T-helper 2 cell treated with Interferon-gamma antibody and Interleukin-4, amounts not matched to agents 5 μg/mL and 100 μg/mL, for 36 hours (primary cell): Measurements from ENCODE around the gene CRIP2.

Source experiments
- DNase-seq: peaks from one replicate; pipeline ENCODE4 v3.0.0; 2021; ENCODE audit warnings: low spot score
- H3K27ac Mint-ChIP-seq: one replicate; pipeline ENCODE4 v1.8.0; 2021; ENCODE audit warnings: mild to moderate bottlenecking, mixed read lengths
- H3K27me3 Mint-ChIP-seq: one replicate; pipeline ENCODE4 v1.8.0; 2021; ENCODE audit warnings: low read depth, mixed read lengths
- H3K36me3 Mint-ChIP-seq: one replicate; pipeline ENCODE4 v1.8.0; 2021; ENCODE audit warnings: low read depth, mixed read lengths
- H3K4me1 Mint-ChIP-seq: one replicate; pipeline ENCODE4 v1.8.0; 2021; ENCODE audit warnings: low read depth, mixed read lengths
- H3K4me3 Mint-ChIP-seq: one replicate; pipeline ENCODE4 v1.8.0; 2022; ENCODE audit warnings: mild to moderate bottlenecking, moderate library complexity, mixed read lengths
- H3K9me3 Mint-ChIP-seq: one replicate; pipeline ENCODE4 v1.8.0; 2021; ENCODE audit warnings: mixed read lengths

The CRIP2 gene

GRCh38 chr14:105496831-105497591, 22.4 kb downstream of the CRIP2 start:
- Mint-ChIP-seq H3K36me3 (peaks cover under 1% of the 10 kb centered on the region), H3K9me3 (no peaks in the 10 kb centered on the region), H3K27me3 (no peaks in the 10 kb centered on the region), H3K4me1 (peaks cover under 1% of the 10 kb centered on the region), H3K27ac (no peak overlapping the region), H3K4me3 (no peak overlapping the region)
- no peak for DNase-seq

GRCh38 chr14:105497671-105498429, 23.2 kb downstream of the CRIP2 start:
- H3K27ac Mint-ChIP-seq: no peak overlapping the region
- no peak for DNase-seq

GRCh38 chr14:105498430-105499255, 24.0 kb downstream of the CRIP2 start:
- DNase-seq: no peak
- Mint-ChIP-seq H3K27ac (no peak overlapping the region), H3K4me3 (no peak overlapping the region), H3K27me3 (no peaks in the 10 kb centered on the region), H3K36me3 (no peaks in the 10 kb centered on the region), H3K9me3 (no peaks in the 10 kb centered on the region), H3K4me1 (no peaks in the 10 kb centered on the region)

More at GRCh38 chr14:105497671-105498429, 23.2 kb downstream of the CRIP2 start:
- Mint-ChIP-seq H3K27me3 (no peaks in the 10 kb centered on the region), H3K4me1 (no peaks in the 10 kb centered on the region), H3K4me3 (no peak overlapping the region), H3K36me3 (no peaks in the 10 kb centered on the region), H3K9me3 (no peaks in the 10 kb centered on the region)

- H3K9me3 Mint-ChIP-seq: no peaks in the 10 kb centered on the region
These were observed 24.8 kb downstream of the CRIP2 start for GRCh38 chr14:105499256-105500035.

GRCh38 chr14:105500036-105500725, 25.6 kb downstream of the CRIP2 start:
- H3K4me1 Mint-ChIP-seq: no peaks in the 10 kb centered on the region
- DNase-seq: no peak
- H3K9me3 Mint-ChIP-seq: no peaks in the 10 kb centered on the region
- no peaks in the 10 kb centered on the region for H3K27me3 Mint-ChIP-seq
- no peaks in the 10 kb centered on the region for H3K36me3 Mint-ChIP-seq
- H3K4me3 Mint-ChIP-seq: no peak overlapping the region
- peak overlapping the region; percentile 10 for H3K27ac Mint-ChIP-seq

More at GRCh38 chr14:105499256-105500035, 24.8 kb downstream of the CRIP2 start:
- H3K27ac Mint-ChIP-seq: no peak overlapping the region
- no peaks in the 10 kb centered on the region for H3K36me3 Mint-ChIP-seq
- H3K27me3 Mint-ChIP-seq: no peaks in the 10 kb centered on the region
- no peak for DNase-seq
- no peaks in the 10 kb centered on the region for H3K4me1 Mint-ChIP-seq
- no peak overlapping the region for H3K4me3 Mint-ChIP-seq

GRCh38 chr14:105500726-105501101, 26.1 kb downstream of the CRIP2 start:
- H3K27ac Mint-ChIP-seq: no peak overlapping the region
- DNase-seq: no peak

GRCh38 chr14:105501504-105502291, 27.1 kb downstream of the CRIP2 start:
- H3K27me3 Mint-ChIP-seq: no peaks in the 10 kb centered on the region
- no peaks in the 10 kb centered on the region for H3K36me3 Mint-ChIP-seq
- no peaks in the 10 kb centered on the region for H3K4me1 Mint-ChIP-seq
- H3K27ac Mint-ChIP-seq: no peak overlapping the region
- no peak for DNase-seq
- H3K4me3 Mint-ChIP-seq: no peak overlapping the region
- H3K9me3 Mint-ChIP-seq: no peaks in the 10 kb centered on the region

More at GRCh38 chr14:105500726-105501101, 26.1 kb downstream of the CRIP2 start:
- no peaks in the 10 kb centered on the region for H3K4me1 Mint-ChIP-seq
- no peaks in the 10 kb centered on the region for H3K36me3 Mint-ChIP-seq
- no peak overlapping the region for H3K4me3 Mint-ChIP-seq
- H3K9me3 Mint-ChIP-seq: no peaks in the 10 kb centered on the region
- no peaks in the 10 kb centered on the region for H3K27me3 Mint-ChIP-seq

GRCh38 chr14:105502446-105503295, 28.1 kb downstream of the CRIP2 start:
- Mint-ChIP-seq H3K4me3 (no peak overlapping the region), H3K27ac (no peak overlapping the region), H3K27me3 (peaks cover 2% of the 10 kb centered on the region), H3K4me1 (peaks cover 2% of the 10 kb centered on the region), H3K9me3 (no peaks in the 10 kb centered on the region), H3K36me3 (no peaks in the 10 kb centered on the region)
- no peak for DNase-seq

- Mint-ChIP-seq H3K4me1 (peaks cover 6% of the 10 kb centered on the region), H3K27me3 (peaks cover 6% of the 10 kb centered on the region), H3K9me3 (no peaks in the 10 kb centered on the region), H3K36me3 (no peaks in the 10 kb centered on the region), H3K4me3 (no peak overlapping the region), H3K27ac (peak overlapping the region; percentile 14)
- DNase-seq: no peak
These were observed 28.6 kb downstream of the CRIP2 start for GRCh38 chr14:105503296-105503640.

- H3K9me3 Mint-ChIP-seq: no peaks in the 10 kb centered on the region
- H3K27me3 Mint-ChIP-seq: peaks cover 10% of the 10 kb centered on the region
- no peak overlapping the region for H3K27ac Mint-ChIP-seq
- no peak for DNase-seq
- no peak overlapping the region for H3K4me3 Mint-ChIP-seq
- H3K36me3 Mint-ChIP-seq: no peaks in the 10 kb centered on the region
- peaks cover 6% of the 10 kb centered on the region for H3K4me1 Mint-ChIP-seq
These were observed 29.5 kb downstream of the CRIP2 start for GRCh38 chr14:105503935-105504692.

GRCh38 chr14:105505101-105505500, 30.5 kb downstream of the CRIP2 start:
- Mint-ChIP-seq H3K9me3 (no peaks in the 10 kb centered on the region), H3K27me3 (peaks cover 10% of the 10 kb centered on the region)

More at GRCh38 chr14:105505101-105505500, 30.5 kb downstream of the CRIP2 start:
- Mint-ChIP-seq H3K4me1 (peaks cover 6% of the 10 kb centered on the region), H3K36me3 (no peaks in the 10 kb centered on the region), H3K27ac (no peak overlapping the region), H3K4me3 (no peak overlapping the region)
- DNase-seq: no peak
